Measurements from ENCODE around the gene TCAIM.
"Not testable (repeated sequence)": the region's sequence is repeated elsewhere in the genome, so short reads cannot be mapped to it uniquely, and the experiment has no call there.

TCAIM gene

DNA sequence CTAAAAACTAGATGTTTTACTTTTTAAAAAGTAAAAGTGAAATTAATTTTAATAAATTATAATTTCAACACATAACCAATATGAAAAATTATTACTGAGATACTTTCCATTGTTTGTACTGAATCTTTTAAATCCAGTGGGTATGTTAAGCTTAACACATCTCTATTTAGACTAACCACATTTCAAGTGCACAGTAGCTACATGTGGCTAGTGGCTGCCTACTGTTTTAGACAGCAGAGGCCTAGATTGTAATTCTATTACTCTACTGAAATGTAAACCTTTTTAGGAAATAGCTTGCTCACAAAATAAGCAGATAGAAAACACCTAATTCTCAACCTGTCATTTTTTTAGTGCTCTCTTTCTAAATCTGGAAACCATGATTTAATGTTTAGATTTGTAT is 4.9 kb downstream of the TCAIM start:
- DNase-seq (ENCODE audit: low read depth in 2 of 2, low spot score in 1 of 2) = no peak

DNA sequence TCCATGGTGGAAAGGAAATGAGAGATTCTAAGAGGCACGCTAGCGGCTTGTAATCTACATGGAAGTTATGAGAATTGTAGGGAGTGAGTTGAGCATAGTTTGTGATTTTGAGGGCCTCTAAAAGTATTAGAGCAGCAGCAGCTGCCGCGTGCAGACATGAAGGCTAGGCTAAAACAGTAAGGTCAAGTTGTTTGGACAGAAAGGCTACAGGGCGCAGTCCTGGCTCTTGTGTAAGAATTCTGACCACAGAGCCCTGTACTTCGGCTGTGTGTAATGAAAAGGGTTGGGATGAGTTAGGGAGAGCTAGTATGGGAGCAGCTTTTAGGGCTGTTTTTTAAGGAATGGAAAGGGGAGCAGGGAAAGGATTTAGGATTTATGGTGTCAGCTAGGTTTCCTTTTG is 8.0 kb downstream of the TCAIM start:
- not testable (repeated sequence) for DNase-seq (ENCODE audit: low read depth in 2 of 2, low spot score in 1 of 2)

DNA sequence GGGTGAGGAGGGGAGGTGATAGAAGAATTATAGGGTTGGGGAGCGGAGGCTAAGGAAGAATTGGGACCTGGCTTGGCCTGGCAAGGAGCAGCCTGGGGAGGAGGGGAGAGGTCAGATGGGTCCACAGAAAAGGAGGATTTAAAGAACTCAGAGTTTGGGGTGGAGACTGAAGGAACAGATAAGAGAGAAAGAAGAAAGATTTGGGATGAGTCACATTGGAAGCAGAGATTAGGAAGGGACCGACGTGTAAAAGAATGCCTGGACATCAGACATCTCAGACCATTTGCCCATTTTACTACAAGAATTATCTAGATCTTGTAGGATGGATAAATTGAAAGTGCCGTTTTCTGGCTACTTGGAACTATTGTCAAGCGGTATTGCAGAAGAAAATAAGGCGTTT is 10.4 kb downstream of the TCAIM start:
- DNase-seq (ENCODE audit: low read depth in 2 of 2, low spot score in 1 of 2) = no peak

DNA sequence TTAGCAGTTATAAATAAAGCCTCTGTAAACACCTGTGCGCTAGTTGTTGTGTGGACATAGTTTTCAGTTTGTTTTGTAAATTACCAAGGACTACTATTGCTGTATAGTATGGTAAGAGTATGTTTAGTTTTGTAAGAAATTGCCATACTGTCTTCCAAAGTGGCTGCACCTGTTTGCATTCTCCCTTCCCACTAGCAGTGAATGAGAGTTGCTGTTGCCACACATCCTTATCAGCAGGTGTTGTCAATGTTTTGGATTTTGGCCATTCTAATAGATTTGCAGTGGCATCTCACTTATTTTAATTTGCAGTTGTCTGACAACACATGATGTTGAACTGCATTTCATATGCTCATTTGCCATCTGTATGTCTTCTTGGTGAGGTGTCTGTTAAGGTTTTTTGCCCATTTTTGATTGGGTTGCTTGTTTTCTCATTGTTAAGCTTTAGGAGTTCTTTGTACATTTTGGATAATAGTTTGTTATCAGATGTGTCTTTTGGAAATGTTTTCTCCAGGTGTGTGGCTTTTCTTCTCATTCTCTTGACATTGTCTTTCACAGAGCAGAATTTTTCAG is 14.9 kb downstream of the TCAIM start:
- no peak for DNase-seq (ENCODE audit: low read depth in 2 of 2, low spot score in 1 of 2)

DNA sequence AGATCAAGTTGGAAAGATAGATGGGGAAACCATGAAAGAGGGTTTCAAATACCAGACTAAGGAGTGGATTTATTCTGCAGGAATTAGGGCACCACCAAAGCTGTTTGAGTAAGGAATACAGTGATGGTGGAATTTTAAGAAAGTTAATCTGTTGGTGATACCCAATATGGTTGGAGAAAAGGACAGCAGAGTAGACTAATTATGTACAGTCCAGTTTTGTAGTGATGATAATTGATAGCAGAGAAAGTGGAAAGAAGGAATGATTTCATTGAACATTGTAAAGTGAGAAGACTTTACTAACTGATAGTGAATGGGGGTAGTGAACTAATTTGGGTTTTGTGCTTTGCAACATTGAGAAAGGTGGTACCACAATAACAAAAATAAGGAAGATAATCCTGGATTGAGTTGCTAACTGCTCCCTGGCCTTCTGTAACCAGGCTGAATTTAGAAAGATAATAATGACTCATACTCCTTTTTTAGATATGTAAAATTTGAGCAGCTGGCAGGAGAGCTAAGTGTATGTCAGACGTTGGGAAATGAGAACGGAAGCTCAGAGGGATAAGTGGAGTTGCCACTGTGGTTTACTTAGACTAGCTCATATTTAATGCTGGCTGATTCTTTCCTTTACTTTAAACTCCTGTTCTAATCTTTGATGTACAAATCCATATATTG is 16.9 kb downstream of the TCAIM start:
- DNase-seq (ENCODE audit: low read depth in 2 of 2, low spot score in 1 of 2) = no peak

DNA sequence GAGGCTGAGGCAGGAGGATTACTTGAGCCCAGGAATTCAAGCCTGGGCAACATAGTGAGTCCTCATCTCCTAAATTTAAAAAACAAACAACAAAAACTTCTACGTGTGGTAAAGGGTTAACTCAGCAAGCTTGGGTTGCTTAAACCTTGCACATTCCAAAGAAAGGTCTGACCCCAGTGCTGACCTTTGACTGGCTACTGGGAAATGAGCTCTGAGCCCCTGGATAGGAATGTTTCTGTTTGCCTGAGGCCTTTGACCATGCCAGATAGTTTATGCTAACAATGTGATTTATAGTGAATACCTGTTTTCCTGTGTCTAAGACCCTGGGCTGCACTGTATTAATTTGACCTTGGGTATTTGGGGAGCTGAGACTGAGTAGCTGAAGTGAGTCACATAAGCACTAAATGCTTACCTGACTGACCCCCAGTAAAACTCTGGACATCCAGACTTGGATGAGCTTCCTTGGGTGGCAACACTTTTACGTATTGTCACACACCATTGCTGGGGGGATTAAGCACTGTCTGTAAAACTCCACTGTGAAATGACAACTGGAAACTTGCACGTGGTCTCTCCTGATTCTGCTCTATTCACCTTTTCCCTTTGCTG is 20.7 kb downstream of the TCAIM start:
- no peak for DNase-seq (ENCODE audit: low read depth in 2 of 2, low spot score in 1 of 2)

DNA sequence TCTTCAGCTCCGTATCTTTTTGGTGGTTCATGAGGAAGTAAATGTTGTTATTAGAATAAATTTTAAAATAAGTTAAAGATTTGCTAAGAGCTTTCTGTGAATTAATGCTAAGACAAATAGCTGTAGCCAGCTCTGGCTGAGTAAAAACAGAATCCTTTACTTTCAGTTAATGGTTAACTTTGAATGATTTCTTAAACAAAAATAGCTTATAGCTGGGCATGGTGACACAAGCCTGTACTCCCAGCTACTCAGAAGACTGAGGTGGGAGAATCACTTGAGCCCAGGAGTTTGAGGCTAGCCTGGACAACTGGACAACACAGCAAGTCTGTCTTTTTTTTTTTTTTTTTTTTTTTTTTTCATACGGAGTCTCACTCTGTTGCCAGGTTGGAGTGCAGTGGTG is 25.0 kb downstream of the TCAIM start:
- DNase-seq (ENCODE audit: low read depth in 2 of 2, low spot score in 1 of 2) = no peak

DNA sequence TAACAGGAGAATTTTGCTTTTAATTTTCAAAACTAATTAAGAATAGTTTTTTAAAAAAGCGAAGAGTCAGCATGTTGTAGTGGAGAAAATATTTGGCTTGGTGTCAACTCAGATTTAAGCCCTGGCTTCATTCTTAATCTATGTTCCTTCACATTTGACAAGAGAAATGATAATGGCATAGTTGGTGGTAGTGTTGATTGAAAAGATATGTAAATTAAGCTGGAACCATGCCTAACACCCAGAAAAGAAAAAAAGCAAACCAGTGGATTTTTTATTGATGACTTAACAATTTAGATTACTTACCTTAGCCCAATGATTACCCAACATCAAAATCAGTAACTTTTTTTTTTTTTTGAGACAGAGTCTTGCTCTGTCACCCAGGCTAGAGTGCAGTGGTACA is 27.4 kb downstream of the TCAIM start:
- no peak for DNase-seq (ENCODE audit: low read depth in 2 of 2, low spot score in 1 of 2)

DNA sequence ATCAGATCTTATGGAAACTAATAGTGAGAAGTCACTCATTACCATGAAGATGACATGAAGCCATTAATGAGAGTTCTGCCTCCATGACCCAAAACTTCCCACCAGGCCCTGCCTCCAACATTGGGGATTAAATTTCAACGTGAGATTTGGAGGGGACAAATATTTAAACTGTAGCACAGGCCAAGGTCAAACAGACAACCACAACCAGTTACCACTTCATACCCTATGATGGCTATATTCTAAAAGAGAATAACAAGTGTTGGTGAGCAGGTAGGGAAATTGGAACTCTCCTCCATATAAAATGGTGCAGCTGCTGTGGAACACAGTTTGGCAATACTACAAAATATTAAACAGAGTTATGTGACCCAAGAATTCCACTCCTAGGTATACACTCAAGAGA is 36.9 kb downstream of the TCAIM start:
- DNase-seq (ENCODE audit: low read depth in 2 of 2, low spot score in 1 of 2) = no peak

DNA sequence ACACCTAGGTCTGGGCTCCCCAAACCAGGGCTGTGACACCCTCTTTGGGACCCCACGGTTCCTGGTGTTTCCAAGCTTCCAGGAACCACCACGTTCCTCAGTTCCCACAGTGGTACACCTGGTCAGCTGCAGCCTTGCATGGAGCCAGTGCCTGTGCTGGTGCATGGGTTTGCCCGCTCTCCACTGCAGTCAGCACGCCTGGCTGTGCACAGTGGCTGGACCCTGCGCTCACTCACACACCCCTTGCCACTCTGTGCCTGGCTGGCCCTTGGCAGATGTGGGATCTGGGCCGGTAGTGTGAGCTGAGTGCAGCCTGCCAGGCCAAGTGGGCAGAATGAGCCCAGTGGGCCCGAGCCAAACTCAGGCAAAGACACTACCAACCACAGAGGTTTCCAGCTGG is 48.8 kb downstream of the TCAIM start:
- no peak for DNase-seq (ENCODE audit: low read depth in 2 of 2, low spot score in 1 of 2)

DNA sequence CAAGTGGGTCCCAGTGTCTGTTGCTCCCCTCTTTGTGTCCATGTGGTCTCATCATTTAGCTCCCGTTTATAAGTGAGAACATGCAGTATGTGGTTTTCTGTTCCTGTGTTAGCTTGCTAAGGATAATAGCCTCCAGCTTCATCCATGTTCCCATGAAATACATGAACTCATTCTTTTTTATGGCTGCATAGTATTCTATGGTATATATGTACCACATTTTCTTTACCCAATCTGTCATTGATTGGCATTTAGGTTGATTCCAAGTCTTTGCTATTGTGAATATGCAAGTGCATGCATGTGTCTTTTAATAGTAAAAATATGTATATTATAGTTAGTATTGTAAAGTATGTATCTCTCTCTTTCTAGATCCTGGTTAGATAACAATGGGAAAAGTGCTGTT is 53.9 kb downstream of the TCAIM start:
- no peak for DNase-seq (ENCODE audit: low read depth in 2 of 2, low spot score in 1 of 2)

DNA sequence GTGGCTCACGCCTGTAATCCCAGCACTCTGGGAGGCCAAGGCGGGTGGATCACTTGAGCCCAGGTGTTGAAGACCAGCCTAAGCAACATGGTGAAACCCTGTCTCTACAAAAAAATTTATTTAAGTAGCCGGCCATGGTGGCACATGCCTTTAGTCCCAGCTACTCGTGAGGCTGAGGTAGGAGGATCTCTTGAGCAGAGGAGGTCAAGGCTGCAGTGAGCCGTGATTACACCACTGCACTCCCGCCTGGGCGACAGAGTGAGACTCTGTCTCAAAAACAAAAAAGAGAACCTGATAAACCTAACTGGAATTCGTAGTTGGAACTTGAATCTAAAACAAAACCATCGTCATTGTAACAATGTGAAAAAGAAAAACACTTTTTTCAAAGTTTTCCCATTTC is 57.1 kb downstream of the TCAIM start:
- DNase-seq (ENCODE audit: low read depth in 2 of 2, low spot score in 1 of 2) = no peak

DNA sequence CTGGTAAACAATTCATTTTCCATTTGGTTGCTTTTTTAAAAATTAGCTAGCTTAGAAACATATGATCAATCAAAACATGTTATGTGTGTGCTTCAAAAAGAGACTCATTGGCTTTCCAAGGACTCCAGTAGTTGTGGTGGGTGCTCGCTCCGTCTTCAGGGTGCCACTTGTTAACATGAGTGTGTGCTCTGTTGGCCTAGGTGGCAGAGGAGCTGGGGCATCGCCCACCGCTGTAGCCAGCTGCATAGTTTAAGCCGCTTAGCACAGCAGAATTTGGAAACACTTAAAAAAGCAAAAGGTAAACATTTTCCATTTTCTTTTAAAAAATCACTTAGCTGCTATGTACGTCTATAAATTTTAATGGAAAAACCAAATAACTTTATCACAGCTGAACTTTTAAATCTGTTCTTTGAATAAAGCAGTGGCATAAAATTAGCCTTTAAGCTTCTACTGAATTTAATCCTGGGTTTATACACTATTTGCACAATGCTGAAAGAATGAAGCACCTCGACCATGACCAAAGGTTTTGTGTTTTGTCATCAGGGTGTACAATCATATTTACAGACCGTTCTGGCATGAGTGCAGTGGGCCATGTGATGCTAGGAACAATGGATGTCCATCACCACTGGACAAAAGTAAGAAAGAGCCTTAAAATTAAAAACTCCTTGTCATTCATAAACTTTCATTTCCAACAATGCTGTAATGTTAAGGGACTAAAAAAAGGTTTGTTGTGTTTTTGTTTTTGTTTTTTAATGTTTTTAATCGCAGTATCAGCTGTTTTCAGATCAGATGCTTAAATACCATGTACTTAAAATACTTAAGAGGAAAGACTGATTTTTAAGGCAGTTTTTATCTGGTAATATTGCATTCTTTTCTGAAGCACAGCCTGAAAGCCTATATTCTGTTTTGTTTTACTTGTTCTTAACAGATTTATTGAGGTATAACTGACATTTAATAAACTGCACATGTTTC is 57.9 kb downstream of the TCAIM start:
- DNase-seq (ENCODE audit: low read depth in 2 of 2, low spot score in 1 of 2) = no peak

DNA sequence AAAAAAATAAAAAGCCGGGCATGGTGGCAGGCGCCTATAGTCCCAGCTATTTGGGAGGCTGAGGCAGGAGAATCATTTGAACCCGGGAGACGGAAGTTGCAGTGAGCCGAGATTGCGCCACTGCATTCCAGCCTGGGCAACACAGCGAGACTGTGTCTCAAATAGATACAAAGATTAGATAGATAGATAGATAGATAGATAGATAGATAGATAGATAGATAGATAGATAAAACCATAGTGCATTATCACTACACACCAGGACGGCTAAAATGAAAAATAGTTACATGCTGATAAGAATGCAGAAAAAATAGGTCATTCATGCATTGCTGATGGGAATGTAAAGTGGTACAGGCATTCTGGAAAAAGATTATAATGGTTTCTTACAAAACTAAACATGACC is 59.7 kb downstream of the TCAIM start:
- DNase-seq (ENCODE audit: low read depth in 2 of 2, low spot score in 1 of 2) = not testable (repeated sequence)

DNA sequence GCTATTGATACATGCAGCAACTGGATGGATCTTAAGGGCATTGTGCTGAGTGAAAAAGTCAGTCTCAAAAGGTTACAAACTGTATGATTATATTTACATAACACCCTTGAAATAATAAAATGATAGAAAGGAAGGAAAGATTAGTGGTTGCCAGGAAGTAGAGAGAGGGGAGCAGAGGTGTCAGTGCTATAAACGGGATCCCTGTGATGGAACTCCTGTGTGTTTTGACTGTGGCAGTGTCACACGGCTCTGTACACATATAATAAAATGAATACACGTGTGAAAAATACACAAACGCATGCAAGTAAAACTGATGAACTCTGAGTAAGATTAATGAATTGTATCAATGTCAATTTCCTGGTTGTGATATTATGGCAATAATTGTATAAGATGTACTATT is 60.3 kb downstream of the TCAIM start:
- no peak for DNase-seq (ENCODE audit: low read depth in 2 of 2, low spot score in 1 of 2)

DNA sequence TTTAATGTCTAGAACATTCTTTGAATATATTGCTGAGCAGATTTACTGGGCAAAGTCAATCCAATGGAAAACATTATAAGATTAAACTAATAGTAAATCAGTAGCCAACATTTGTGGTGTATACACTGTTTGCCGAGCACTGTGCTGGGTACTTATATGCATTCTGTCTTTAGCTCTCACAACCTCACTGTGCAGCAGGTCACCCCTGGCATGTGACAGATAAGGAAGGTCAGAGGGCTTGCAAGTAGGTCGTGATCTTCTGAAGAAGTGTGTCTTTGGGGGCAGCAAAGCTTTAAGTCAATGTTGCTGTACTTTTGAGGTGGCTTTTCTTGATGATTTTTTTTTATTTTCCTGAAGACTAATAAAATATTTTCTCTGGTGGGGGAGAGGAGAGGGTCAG is 62.2 kb downstream of the TCAIM start:
- no peak for DNase-seq (ENCODE audit: low read depth in 2 of 2, low spot score in 1 of 2)

DNA sequence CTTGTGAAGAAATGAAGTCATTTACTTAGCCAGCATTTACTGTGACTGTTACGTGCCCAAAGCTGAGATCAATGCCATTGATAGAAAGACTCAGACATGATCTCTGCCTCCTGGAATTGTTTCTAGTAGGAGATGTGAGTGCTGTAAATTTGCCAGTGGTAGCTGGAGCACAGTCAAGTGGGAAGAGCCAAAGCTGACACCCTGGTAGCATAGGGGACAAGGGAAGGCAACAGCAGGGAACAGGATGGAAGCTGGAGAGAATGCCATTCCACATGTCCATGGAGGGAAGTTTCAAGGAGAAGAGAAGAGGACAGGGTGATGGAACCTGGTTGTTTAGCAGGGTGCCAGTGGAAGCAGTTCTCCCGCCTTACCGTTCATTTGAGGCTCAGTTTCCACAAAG is 64.0 kb downstream of the TCAIM start:
- DNase-seq (ENCODE audit: low read depth in 2 of 2, low spot score in 1 of 2) = no peak

DNA sequence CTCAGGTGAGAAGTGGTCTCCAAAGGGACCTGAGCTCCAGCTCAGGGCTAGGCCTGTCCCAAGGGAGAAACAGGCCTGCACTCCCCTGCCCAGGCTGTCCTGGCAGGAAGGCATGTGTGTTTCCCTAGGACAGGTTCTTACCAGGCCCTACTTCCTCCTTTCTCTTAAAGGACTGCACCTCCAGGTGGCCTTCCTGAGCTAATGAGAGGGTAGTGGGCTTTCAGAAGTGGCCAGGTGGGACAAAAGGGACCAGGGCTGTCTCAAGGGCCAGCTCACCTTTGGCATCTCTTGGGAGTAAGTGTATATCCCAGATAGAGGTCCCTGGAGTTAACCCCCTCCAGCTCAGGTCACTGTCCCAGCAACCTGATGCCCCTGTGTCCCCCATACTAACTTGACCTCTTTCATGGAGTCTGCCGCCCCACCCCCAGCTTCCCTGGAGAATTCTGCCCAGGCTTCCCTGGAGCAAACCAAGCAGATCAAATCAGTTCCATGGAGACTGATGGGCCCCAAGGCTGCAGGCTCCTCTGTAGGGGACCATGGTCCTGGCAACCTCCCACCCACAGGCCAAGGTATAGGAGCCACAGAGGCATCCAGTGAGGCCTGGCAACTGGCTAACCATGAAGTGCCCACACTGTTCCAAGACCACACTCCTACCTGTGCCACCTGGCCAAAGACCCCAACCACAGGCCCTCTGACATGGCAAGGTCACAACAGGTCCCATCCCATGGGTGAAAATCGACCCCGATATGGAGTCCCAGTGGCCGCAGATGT is 71.3 kb downstream of the TCAIM start:
- no peak for DNase-seq (ENCODE audit: low read depth in 2 of 2, low spot score in 1 of 2)

DNA sequence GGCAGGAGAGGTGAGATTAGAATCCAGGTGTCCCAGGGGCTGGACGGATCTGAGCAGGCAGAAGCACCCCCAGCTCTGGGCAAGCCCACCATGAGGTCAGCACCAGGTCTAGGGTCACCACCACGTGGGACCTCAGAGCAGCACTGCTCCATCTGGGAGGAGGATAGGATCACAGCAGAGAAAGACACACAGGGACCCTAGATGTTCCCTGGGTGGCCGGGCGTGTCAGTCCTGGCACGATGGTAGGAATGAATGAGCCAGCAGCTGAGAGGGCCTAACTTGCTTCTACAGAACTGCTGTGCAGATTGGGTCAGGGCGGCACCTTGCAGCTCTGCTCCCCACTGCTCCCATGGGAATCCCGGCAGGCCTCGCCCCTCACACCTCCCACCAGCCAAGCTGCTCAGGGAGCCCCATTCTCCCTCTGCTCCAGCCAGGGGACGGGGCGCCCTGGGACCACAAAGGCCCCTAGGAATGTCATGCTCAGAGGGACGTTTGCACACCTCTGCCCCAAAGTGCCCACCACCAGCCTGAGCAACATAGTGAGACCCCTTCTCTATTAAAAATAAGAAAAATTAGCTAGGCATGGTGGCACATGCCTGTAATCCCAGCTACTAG is 72.6 kb downstream of the TCAIM start:
- DNase-seq (ENCODE audit: low read depth in 2 of 2, low spot score in 1 of 2) = no peak

DNA sequence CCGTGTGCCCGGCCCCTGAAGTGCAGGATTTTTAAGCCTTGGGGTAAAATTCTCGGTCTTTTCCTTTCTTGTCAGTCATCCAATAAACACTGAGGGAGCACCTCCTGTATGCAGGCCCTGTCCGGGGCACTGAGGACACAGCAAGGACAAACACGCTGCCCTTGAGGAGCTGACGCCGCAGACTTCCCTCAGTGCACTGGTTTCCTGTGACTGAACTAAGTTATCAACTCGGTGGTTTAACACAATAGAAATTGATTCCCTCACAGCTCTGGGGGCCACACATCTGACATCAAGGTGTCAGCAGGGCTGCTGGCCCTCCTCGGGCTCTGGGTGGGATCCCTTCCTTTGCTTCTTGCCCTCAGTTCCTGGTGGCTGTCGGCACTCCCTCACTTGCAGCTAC is 73.8 kb downstream of the TCAIM start:
- DNase-seq (ENCODE audit: low read depth in 2 of 2, low spot score in 1 of 2) = no peak

Data from stimulated activated CD8-positive, alpha-beta memory T cell treated with anti-CD3 and anti-CD28 coated beads, Interleukin-4, amount 100 ng/mL, for 4 hours (primary cell).